ENCODE measurements around the gene DDX39B.
A peak's percentile ranks its signal among the peaks of the same experiment; 100 is the strongest.

- TF ChIP-seq CTCF (IDR thresholded peaks at IDR 0.05 in 8 of 11, conservative IDR thresholded peaks at IDR 0.05 in 3 of 11) (peak in 7 of 11 experiments; percentile 33 to 68 (median 54)), POLR2AphosphoS5 (IDR thresholded peaks at IDR 0.05) (no peak)
These were observed 43.7 kb upstream of the DDX39B start for GRCh38 chr6:31585491-31585890.

Data from spleen (tissue), 7 donors.